Epithelial cell of esophagus (primary cell): Measurements from ENCODE around the gene GPR153.

Experiments used
- DNase-seq: peaks from one replicate; pipeline ENCODE4 v3.0.0; 2010; ENCODE audit warnings: low read depth
- H3K4me3 ChIP-seq: 2 replicates; pipeline ENCODE4 v1.5.1; 2011; ENCODE audit warnings: mild to moderate bottlenecking, low read length, control low read depth
- TF ChIP-seq, protein P1 (sequence below): IDR thresholded peaks from 2 replicates; pipeline ENCODE4 v1.5.1; 2011; ENCODE audit warnings: low read depth, mild to moderate bottlenecking, low read length, control low read depth, inconsistent platforms; ENCODE audit not compliant: insufficient read depth; ENCODE audit errors: missing control alignments

GPR153 gene

DNA sequence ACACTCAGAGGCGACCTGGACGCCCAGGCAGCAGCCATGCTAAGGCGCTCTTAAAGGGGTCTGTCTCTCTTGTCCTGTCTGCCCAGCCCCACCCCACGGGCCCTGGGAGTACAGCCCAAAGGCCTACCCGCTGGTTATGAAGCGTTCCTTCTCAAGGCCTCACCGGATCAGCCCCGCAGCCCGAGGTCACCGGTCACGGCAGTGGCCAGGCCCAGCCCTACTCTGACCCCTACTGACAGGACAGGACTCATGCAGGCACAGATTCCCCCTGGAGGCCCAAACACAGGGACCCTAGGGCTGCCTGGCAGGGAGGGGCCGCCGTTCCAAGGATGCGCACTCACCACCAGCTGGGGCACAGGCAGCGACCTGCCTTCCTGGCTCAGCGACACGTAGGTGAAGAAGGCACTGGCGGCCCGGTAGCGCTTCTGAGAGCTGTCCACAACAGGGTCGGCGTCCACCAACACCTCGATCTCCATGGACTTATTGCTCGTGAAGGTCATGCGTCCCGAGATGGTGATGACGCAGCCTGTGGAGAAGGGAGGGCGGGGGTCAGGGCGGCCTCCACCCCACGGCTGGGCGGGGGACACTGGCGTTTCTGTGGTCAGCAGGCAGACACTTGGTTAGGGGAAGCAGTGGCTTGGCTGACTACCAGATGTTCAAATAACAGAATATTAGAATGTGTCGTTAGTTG lies 20.0 kb upstream of the GPR153 start:
- H3K4me3 ChIP-seq = no peak overlapping the region
- TF ChIP-seq, protein P1, sequence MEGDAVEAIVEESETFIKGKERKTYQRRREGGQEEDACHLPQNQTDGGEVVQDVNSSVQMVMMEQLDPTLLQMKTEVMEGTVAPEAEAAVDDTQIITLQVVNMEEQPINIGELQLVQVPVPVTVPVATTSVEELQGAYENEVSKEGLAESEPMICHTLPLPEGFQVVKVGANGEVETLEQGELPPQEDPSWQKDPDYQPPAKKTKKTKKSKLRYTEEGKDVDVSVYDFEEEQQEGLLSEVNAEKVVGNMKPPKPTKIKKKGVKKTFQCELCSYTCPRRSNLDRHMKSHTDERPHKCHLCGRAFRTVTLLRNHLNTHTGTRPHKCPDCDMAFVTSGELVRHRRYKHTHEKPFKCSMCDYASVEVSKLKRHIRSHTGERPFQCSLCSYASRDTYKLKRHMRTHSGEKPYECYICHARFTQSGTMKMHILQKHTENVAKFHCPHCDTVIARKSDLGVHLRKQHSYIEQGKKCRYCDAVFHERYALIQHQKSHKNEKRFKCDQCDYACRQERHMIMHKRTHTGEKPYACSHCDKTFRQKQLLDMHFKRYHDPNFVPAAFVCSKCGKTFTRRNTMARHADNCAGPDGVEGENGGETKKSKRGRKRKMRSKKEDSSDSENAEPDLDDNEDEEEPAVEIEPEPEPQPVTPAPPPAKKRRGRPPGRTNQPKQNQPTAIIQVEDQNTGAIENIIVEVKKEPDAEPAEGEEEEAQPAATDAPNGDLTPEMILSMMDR = no peak
- no peak for DNase-seq

GRCh38 chr1:6279613-6280383 lies 18.9 kb upstream of the GPR153 start:
- H3K4me3 ChIP-seq = no peak overlapping the region
- TF ChIP-seq, protein P1 = no peak
- no peak for DNase-seq

DNA sequence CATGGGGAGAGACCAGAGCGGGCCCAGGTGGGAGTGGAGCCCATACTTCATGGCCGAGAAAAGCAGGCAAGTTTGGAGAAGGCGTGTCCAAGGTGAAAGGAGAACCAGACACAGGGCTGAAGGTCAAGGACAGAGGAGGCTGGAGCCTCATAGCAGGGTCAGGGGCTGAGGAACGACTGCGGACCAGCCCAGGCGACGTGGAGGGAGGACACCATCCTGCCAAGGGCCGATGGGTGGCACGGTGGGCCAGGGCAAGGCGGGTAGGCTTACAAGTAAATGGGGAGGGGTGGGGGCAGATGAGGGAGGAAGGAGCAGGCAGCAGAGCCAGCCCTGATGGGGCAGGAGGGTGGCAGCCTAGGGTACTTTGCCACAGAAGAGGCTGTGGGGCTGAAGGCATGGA lies 18.2 kb upstream of the GPR153 start:
- TF ChIP-seq, protein P1 = no peak
- DNase-seq = no peak

DNA sequence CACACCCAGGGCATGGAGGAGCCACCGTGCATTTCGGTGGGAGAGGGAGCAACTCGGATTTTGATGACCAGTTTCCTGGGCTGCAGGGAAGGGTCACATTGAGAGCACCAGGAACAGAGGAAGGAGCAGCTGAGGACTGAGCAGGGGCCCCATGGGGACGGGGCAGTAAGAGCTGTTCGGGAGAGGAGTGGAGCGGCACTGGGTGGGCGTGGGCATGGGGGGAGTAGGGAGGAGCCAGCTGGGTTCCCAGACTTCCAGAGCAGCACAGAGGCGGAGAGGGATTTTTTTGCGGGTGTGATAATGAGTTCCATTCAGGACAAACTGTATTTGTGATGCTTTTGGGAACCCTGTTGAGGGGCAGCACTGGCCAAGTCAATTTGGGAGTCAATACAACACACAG lies 17.4 kb upstream of the GPR153 start:
- TF ChIP-seq, protein P1 = no peak
- H3K4me3 ChIP-seq = no peak overlapping the region
- DNase-seq = no peak

More for the DNA sequence above, 18.2 kb upstream of the GPR153 start:
- H3K4me3 ChIP-seq = no peak overlapping the region

DNA sequence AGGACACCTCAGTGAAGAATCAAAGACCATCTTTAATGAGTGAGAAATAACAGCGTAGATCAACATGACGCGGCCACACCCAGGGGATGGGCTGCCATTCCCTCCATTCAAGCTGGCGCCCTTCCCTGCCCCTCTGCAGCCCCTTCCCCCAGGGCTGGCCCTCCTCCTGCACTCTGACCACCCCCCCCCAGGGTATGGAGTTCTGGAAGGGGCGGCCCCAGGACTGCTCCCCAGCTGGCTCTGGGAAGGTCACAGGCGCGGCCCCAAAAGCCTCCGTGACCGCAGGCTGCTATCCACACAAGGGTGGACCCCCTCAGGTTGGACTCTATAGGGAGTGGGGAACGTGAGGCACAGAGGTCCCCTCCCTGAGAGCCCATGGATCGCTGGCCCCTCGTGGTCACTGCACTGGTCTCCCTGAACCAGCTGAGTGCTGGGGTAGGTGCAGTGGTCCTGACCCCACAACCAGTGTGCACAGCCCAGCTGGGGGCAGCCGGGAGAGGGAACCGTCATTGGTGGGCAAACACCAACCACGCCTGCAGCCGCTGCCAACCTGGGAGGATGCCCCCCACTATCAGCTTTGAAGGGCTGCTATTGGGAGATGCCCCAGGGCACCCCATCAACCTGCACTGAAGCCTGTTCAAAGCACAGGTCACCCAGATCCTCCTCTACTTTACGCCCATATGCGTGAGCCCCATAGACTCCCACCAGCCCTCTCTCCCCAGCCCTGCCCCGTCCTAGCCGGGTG lies 16.1 kb upstream of the GPR153 start:
- TF ChIP-seq, protein P1 = no peak
- no peak for DNase-seq

GRCh38 chr1:6275826-6276782 lies 15.2 kb upstream of the GPR153 start:
- H3K4me3 ChIP-seq = no peak overlapping the region

More for the DNA sequence above, 16.1 kb upstream of the GPR153 start:
- no peak overlapping the region for H3K4me3 ChIP-seq

More at GRCh38 chr1:6275826-6276782, 15.2 kb upstream of the GPR153 start:
- TF ChIP-seq, protein P1 = no peak
- no peak for DNase-seq
